GM12801 (cell line): ENCODE data around the gene CDC23.

Source experiments
- CTCF ChIP-seq: IDR thresholded peaks from one replicate; pipeline ENCODE4 v1.5.1; 2011; ENCODE audit warnings: control low read depth; ENCODE audit not compliant: insufficient read length; ENCODE audit errors: extremely low read depth

The CDC23 gene

GRCh38 chr5:138230261-138230660, 17.1 kb upstream of the CDC23 start:
- no peak for TF ChIP-seq CTCF

GRCh38 chr5:138229387-138229786, 16.3 kb upstream of the CDC23 start:
- no peak for TF ChIP-seq CTCF

GRCh38 chr5:138226910-138227309, 13.8 kb upstream of the CDC23 start:
- no peak for TF ChIP-seq CTCF

GRCh38 chr5:138224712-138225111, 11.6 kb upstream of the CDC23 start:
- TF ChIP-seq CTCF = no peak

- TF ChIP-seq CTCF = no peak
Observed at GRCh38 chr5:138223532-138223931, 10.4 kb upstream of the CDC23 start.

- TF ChIP-seq CTCF = no peak
Observed at GRCh38 chr5:138216799-138217198, 3.7 kb upstream of the CDC23 start.

- no peak for TF ChIP-seq CTCF
Observed at GRCh38 chr5:138212828-138213160, 329 bp downstream of the CDC23 start.

- TF ChIP-seq CTCF = no peak
Observed at GRCh38 chr5:138210985-138211384, 2.1 kb downstream of the CDC23 start.
